Nephron (organoid): ENCODE data around the gene ACOXL.

Source experiments
- H3K27ac Mint-ChIP-seq, 3 experiments: 2 replicates each; pipeline ENCODE4 v1.8.0; 2020; ENCODE audit warnings: mixed read lengths in 3 of 3, mild to moderate bottlenecking in 2 of 3, moderate library complexity in 1 of 3
- H3K27me3 Mint-ChIP-seq: 2 replicates; pipeline ENCODE4 v1.8.0; 2021; ENCODE audit warnings: low read depth, mild to moderate bottlenecking, moderate library complexity, mixed read lengths
- H3K36me3 Mint-ChIP-seq: 2 replicates; pipeline ENCODE4 v1.8.0; 2020; ENCODE audit warnings: low read depth, mixed read lengths
- H3K4me1 Mint-ChIP-seq: 2 replicates; pipeline ENCODE4 v1.8.0; 2020; ENCODE audit warnings: mixed read lengths
- H3K4me3 Mint-ChIP-seq, 3 experiments: 2 replicates each; pipeline ENCODE4 v1.8.0; 2020; ENCODE audit warnings: mild to moderate bottlenecking in 3 of 3, mixed read lengths in 3 of 3, moderate library complexity in 2 of 3
- H3K9me3 Mint-ChIP-seq: 2 replicates; pipeline ENCODE4 v1.8.0; 2020; ENCODE audit warnings: mixed read lengths
- TF ChIP-seq, protein P1 (sequence below), 3 experiments: fragments of 200-600 bp; sonication (generic); IDR thresholded peaks; one replicate each; pipeline ENCODE4 v1.5.0; 2021; ENCODE audit warnings: antibody characterized with exemption in 3 of 3; ENCODE audit not compliant: unreplicated experiment in 3 of 3

Gene ACOXL

DNA sequence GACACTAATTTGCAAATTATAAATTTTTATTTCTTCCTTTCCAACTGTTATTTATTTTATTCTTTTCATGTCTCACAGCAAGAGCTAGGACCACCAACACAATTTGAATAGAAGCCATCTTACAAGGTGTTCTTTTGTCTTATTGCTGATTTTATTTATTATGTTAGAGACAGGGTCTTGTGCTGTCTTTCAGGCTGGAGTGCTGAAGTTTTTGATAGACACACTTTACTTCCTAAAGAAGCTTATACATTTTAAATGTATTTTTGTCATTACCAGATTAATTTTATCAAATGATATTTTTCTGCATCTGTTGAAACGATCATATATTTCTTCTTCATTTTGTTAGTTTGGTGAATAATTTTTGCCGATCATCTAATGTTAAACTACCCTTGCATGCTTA, 258.1 kb downstream of the ACOXL start:
- Mint-ChIP-seq H3K9me3 (peaks cover 33% of the 10 kb centered on the region), H3K27ac (no peak overlapping the region), H3K4me3 (no peak overlapping the region), H3K4me1 (peaks cover 23% of the 10 kb centered on the region), H3K27me3 (no peaks in the 10 kb centered on the region), H3K36me3 (peaks cover 21% of the 10 kb centered on the region)
- TF ChIP-seq, protein P1, sequence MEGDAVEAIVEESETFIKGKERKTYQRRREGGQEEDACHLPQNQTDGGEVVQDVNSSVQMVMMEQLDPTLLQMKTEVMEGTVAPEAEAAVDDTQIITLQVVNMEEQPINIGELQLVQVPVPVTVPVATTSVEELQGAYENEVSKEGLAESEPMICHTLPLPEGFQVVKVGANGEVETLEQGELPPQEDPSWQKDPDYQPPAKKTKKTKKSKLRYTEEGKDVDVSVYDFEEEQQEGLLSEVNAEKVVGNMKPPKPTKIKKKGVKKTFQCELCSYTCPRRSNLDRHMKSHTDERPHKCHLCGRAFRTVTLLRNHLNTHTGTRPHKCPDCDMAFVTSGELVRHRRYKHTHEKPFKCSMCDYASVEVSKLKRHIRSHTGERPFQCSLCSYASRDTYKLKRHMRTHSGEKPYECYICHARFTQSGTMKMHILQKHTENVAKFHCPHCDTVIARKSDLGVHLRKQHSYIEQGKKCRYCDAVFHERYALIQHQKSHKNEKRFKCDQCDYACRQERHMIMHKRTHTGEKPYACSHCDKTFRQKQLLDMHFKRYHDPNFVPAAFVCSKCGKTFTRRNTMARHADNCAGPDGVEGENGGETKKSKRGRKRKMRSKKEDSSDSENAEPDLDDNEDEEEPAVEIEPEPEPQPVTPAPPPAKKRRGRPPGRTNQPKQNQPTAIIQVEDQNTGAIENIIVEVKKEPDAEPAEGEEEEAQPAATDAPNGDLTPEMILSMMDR (IDR thresholded peaks at IDR 0.05; ENCODE audit: unreplicated experiment in 3 of 3), result no peak

DNA sequence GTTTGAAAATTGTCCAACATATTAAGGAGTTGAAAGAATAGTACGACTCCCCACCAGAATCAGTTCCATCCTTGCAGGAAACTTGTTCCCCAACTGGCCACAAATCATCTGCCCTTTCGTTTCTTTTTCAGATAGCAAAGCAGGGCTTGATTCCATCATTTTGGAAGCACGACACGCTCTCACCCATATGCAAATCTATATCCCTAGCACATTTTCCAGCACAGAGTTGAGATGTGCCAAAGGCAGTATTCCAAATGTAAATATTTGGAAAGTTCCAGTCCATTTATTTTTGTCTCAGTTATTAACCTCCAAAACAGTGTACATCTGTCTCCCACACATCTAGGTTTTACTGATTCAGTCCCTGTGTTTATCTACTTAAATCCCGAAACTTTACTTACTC, 259.5 kb downstream of the ACOXL start:
- peaks cover 21% of the 10 kb centered on the region for H3K36me3 Mint-ChIP-seq
- peak overlapping the region in 1 of 3 experiments; percentile 11 for H3K4me3 Mint-ChIP-seq
- peak overlapping the region; percentile 44 to 65 (median 62) for H3K27ac Mint-ChIP-seq
- H3K9me3 Mint-ChIP-seq, result peaks cover 31% of the 10 kb centered on the region
- TF ChIP-seq, protein P1 (IDR thresholded peaks at IDR 0.05; ENCODE audit: unreplicated experiment in 3 of 3), result no peak
- peaks cover 25% of the 10 kb centered on the region for H3K4me1 Mint-ChIP-seq
- no peaks in the 10 kb centered on the region for H3K27me3 Mint-ChIP-seq

DNA sequence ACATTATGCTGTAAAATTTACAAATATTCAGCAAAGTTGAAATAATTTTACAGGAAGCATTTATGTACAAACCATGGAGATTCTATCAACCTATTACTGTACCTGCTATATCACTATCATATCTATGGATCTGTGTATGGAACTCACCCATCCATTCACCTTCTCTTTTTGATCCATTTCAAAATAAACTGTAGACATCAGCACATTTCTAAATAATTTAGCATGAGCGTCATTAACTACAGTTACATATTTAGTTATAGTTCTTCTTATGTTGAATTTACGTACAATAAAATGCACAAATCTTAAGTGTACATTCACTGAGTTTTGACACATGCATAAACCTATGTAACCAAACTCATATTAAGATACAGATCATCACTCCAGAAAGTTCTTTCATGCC, 260.5 kb downstream of the ACOXL start:
- TF ChIP-seq, protein P1 (IDR thresholded peaks at IDR 0.05; ENCODE audit: unreplicated experiment in 3 of 3), result no peak
- Mint-ChIP-seq H3K4me1 (peaks cover 26% of the 10 kb centered on the region), H3K9me3 (peaks cover 31% of the 10 kb centered on the region), H3K27me3 (no peaks in the 10 kb centered on the region), H3K36me3 (peaks cover 21% of the 10 kb centered on the region), H3K27ac (no peak overlapping the region), H3K4me3 (no peak overlapping the region)

DNA sequence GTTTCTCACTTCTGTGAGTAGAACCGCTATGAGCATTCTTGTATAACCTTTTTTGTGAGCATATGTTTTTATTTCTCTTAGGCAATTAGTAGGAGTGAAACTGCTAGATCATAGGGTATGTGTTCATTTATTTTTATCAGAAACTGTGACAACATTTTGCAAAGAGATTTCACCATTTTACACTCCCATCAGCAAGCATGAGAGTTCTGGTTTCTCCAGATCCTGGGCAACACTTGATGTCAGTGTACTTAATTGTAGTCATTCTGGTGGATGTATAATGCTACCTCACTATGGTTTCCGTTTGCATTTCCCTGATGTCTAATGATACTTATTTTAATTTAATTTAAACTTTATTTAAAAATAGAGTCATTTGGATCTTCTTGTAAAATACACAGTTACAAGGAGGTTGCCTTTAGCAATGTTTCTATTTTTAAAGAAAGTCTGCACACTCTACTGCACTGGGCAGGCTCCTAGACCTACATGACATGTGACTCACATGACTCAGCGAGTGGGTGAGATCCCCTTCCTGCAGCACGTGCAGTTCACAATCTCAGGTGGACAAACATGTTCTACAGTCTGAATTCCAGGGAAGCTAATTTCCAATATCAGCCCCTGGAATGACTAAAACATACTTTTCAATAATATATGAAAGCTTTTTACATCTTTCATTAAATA, 261.3 kb downstream of the ACOXL start:
- Mint-ChIP-seq H3K27me3 (no peaks in the 10 kb centered on the region), H3K4me3 (no peak overlapping the region), H3K4me1 (peaks cover 31% of the 10 kb centered on the region), H3K27ac (no peak overlapping the region), H3K9me3 (peaks cover 29% of the 10 kb centered on the region), H3K36me3 (peaks cover 21% of the 10 kb centered on the region)
- TF ChIP-seq, protein P1 (IDR thresholded peaks at IDR 0.05; ENCODE audit: unreplicated experiment in 3 of 3), result no peak

DNA sequence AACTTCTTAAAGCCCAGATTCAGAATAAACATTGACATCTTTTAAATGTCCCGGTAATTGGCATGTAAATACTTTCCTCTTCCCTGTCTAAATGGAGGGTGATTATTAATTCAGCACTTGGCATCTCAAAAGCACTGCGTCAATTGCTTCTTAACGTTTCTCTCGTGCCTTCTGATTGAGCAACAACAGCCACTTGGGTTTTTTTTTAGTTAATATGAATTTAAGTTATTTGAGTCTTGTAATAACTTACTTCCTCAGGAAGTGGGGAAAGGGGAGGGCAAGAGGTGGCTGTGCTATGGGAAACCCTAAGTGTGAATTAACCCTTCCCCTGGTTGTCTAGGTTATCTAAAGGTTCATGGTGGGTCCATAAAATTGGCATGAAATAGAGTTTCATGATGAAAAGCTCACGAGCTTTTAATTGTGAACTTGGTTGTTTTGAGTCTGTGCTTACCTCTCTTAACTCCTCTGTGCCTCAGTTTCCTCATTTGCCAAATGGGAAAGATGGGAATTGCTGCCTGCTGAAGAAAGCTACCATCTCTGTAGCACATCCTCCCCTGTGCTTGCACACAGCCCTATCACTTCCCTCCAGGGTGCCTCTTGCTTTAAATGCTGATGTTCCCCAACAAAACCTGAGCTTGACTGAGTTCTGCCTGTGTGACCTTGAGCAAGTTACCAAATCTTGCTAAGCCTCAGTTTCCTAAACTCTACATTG, 262.0 kb downstream of the ACOXL start:
- H3K4me3 Mint-ChIP-seq, result no peak overlapping the region
- peaks cover 19% of the 10 kb centered on the region for H3K36me3 Mint-ChIP-seq
- H3K9me3 Mint-ChIP-seq, result peaks cover 25% of the 10 kb centered on the region
- peaks cover 31% of the 10 kb centered on the region for H3K4me1 Mint-ChIP-seq
- TF ChIP-seq, protein P1 (IDR thresholded peaks at IDR 0.05; ENCODE audit: unreplicated experiment in 3 of 3), result no peak
- H3K27ac Mint-ChIP-seq, result no peak overlapping the region
- H3K27me3 Mint-ChIP-seq, result no peaks in the 10 kb centered on the region
